ENCODE data around the gene CHAMP1. TPM values are rescaled to one million over a fixed set of nuclear protein-coding genes. Genes with fewer than 3 reads are reported as not detected.

CHAMP1 gene
- total RNA-seq, 2 donors from 2014 or later: 34.6 to 36.1 TPM

DNA sequence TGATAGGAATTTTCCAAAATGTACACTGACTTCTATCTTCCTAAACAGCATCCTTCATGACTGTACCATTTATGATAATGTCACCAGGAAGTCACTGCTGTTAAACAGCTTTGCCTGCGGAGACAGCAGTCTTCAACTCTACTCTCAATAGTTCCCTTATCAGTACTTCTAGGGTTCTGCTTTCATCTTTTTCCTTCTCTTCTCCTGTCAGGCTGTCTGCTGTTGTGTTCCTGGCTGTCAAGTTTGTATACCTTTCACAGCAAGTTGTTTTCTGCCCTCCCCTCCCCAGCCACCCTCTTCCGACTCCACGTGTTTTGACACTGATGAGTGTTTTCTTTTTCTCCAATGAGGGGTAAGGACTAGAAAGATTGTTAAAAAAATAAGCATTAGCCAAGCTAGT, 30.7 kb upstream of the CHAMP1 start:
- H3K27ac ChIP-seq (ENCODE audit: low read depth, low read length): no peak overlapping the region
- H3K27me3 Mint-ChIP-seq (ENCODE audit: insufficient read depth): no peaks in the 10 kb centered on the region
- peaks cover 50% of the 10 kb centered on the region for H3K36me3 ChIP-seq (ENCODE audit: control insufficient read depth, insufficient read depth, low read length)
- TF ChIP-seq, protein P1, sequence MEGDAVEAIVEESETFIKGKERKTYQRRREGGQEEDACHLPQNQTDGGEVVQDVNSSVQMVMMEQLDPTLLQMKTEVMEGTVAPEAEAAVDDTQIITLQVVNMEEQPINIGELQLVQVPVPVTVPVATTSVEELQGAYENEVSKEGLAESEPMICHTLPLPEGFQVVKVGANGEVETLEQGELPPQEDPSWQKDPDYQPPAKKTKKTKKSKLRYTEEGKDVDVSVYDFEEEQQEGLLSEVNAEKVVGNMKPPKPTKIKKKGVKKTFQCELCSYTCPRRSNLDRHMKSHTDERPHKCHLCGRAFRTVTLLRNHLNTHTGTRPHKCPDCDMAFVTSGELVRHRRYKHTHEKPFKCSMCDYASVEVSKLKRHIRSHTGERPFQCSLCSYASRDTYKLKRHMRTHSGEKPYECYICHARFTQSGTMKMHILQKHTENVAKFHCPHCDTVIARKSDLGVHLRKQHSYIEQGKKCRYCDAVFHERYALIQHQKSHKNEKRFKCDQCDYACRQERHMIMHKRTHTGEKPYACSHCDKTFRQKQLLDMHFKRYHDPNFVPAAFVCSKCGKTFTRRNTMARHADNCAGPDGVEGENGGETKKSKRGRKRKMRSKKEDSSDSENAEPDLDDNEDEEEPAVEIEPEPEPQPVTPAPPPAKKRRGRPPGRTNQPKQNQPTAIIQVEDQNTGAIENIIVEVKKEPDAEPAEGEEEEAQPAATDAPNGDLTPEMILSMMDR (conservative IDR thresholded peaks at IDR 0.05): no peak
- no peak for DNase-seq
- peaks cover 28% of the 10 kb centered on the region for H3K4me1 Mint-ChIP-seq
- H3K27ac Mint-ChIP-seq: no peak overlapping the region
- H3K4me1 ChIP-seq (ENCODE audit: control insufficient read depth, insufficient read depth, low read length): peaks cover 10% of the 10 kb centered on the region
- peaks cover 51% of the 10 kb centered on the region for H3K36me3 Mint-ChIP-seq (ENCODE audit: low read depth)
- no peaks in the 10 kb centered on the region for H3K9me3 Mint-ChIP-seq
- no peaks in the 10 kb centered on the region for H3K27me3 ChIP-seq (ENCODE audit: control insufficient read depth, insufficient read depth, low read length, poor library complexity, severe bottlenecking)
- H3K9me3 ChIP-seq (ENCODE audit: control insufficient read depth, low read length): no peaks in the 10 kb centered on the region
- 75 to 86% methylated on average over 2 to 3 of the region's 3 CpGs for WGBS, 2 experiments (ENCODE audit: insufficient coverage in 1 of 2, insufficient read length in 1 of 2)
- peak overlapping the region; percentile 10 for H3K4me3 ChIP-seq (ENCODE audit: low read length)
- H3K9ac ChIP-seq (ENCODE audit: extremely low read depth, low read length, poor library complexity, severe bottlenecking): no peak overlapping the region
- peak overlapping the region; percentile 80 for H3K4me3 Mint-ChIP-seq

DNA sequence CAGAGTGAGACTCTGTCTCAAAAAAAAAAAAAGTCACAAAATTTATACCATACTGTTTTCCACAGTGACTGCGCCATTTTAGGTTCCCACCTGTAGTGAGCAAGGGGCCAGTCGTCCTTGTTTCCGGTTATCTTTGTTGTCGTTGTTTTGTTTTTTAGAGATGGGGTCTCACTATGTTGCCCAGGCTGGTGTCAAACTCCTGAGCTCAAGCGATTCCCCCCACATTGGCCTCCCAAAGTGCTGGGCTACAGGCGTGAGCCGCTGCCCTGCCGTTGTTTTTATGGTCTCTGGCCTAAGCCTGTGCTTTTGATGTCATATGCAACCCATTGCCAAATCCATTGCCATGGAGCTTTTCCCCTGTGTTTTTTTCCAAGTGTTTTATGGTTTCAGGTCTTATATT, 29.6 kb upstream of the CHAMP1 start:
- Mint-ChIP-seq H3K4me1 (peaks cover 18% of the 10 kb centered on the region), H3K36me3 (ENCODE audit: low read depth) (peaks cover 62% of the 10 kb centered on the region), H3K9me3 (no peaks in the 10 kb centered on the region), H3K27me3 (ENCODE audit: insufficient read depth) (no peaks in the 10 kb centered on the region), H3K27ac (no peak overlapping the region), H3K4me3 (no peak overlapping the region)
- Histone ChIP-seq H3K9me3 (ENCODE audit: control insufficient read depth, low read length) (no peaks in the 10 kb centered on the region), H3K27me3 (ENCODE audit: control insufficient read depth, insufficient read depth, low read length, poor library complexity, severe bottlenecking) (no peaks in the 10 kb centered on the region), H3K9ac (ENCODE audit: extremely low read depth, low read length, poor library complexity, severe bottlenecking) (no peak overlapping the region), H3K4me1 (ENCODE audit: control insufficient read depth, insufficient read depth, low read length) (peaks cover 4% of the 10 kb centered on the region), H3K36me3 (ENCODE audit: control insufficient read depth, insufficient read depth, low read length) (peaks cover 55% of the 10 kb centered on the region), H3K4me3 (ENCODE audit: low read length) (no peak overlapping the region), H3K27ac (ENCODE audit: low read depth, low read length) (no peak overlapping the region)
- TF ChIP-seq, protein P1 (conservative IDR thresholded peaks at IDR 0.05): no peak
- WGBS, 2 experiments (ENCODE audit: insufficient coverage in 1 of 2, insufficient read length in 1 of 2): 94 to 96% methylated on average over 3 to 8 of the region's 8 CpGs
- DNase-seq: no peak

DNA sequence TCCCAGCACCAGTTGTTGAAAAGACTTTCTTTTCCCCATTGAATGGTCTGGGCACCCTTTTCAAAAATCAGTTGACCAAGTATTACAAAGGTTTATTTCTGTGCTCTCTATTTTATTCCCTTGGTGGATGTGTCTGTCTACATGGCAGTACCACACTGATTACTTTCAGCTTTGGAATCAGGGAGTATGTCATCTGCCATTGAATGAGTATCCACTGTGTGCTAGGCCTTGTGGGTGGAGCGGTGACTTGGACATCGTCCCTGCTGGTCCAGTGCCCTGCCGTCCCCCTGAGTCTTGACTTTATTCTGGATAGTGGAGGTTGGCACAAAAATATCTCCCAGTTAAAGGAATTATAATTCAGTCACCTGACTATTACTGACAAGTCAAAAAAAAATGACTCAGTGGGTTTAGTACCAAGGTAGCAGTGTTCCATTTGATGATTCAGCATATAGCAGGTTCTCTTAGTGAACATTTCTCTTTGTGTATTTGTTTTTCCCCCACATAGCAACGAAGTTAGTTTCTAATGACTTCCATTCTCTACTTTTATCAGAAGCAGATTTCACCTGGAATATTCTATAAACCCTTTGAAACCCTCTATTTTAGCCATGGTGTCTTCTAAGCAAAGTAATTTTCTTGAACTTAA, 29.0 kb upstream of the CHAMP1 start:
- Mint-ChIP-seq H3K4me3 (no peak overlapping the region), H3K4me1 (peaks cover 13% of the 10 kb centered on the region), H3K27me3 (ENCODE audit: insufficient read depth) (no peaks in the 10 kb centered on the region), H3K9me3 (no peaks in the 10 kb centered on the region), H3K36me3 (ENCODE audit: low read depth) (peaks cover 68% of the 10 kb centered on the region), H3K27ac (no peak overlapping the region)
- WGBS, 2 experiments (ENCODE audit: insufficient coverage in 1 of 2, insufficient read length in 1 of 2): 92 to 100% methylated on average over 1 to 4 of the region's 4 CpGs
- Histone ChIP-seq H3K36me3 (ENCODE audit: control insufficient read depth, insufficient read depth, low read length) (peaks cover 60% of the 10 kb centered on the region), H3K9ac (ENCODE audit: extremely low read depth, low read length, poor library complexity, severe bottlenecking) (no peak overlapping the region), H3K9me3 (ENCODE audit: control insufficient read depth, low read length) (no peaks in the 10 kb centered on the region), H3K27me3 (ENCODE audit: control insufficient read depth, insufficient read depth, low read length, poor library complexity, severe bottlenecking) (no peaks in the 10 kb centered on the region), H3K4me1 (ENCODE audit: control insufficient read depth, insufficient read depth, low read length) (no peaks in the 10 kb centered on the region), H3K27ac (ENCODE audit: low read depth, low read length) (no peak overlapping the region), H3K4me3 (ENCODE audit: low read length) (no peak overlapping the region)
- DNase-seq: no peak
- TF ChIP-seq, protein P1 (conservative IDR thresholded peaks at IDR 0.05): no peak
